Fibroblast of villous mesenchyme (primary cell): Measurements from ENCODE around the gene APBB2. TPM values are rescaled to one million over a fixed set of nuclear protein-coding genes. Genes with fewer than 3 reads are reported as not detected.
"Not testable (repeated sequence)": the region's sequence is repeated elsewhere in the genome, so short reads cannot be mapped to it uniquely, and the experiment has no call there.

Experiments used
- DNase-seq: peaks from one replicate; pipeline ENCODE4 v3.0.0-alpha.2; 2010; ENCODE audit warnings: low read depth
- H3K4me3 ChIP-seq: 2 replicates; pipeline ENCODE4 v1.5.1; 2011; ENCODE audit warnings: low read depth, mild to moderate bottlenecking, low read length
- total RNA-seq: library from RNA; depleted of rRNA; stranded (reverse); fragments of >200 nt; gene quantifications from 2 replicates; pipeline ENCODE4 v1.2.3, GENCODE V29; 2012
- TF ChIP-seq, protein P1 (sequence below): IDR thresholded peaks from 2 replicates; pipeline ENCODE4 v1.5.1; 2012; ENCODE audit warnings: low read depth, mild to moderate bottlenecking, low read length; ENCODE audit not compliant: insufficient read depth

Gene APBB2
- total RNA-seq, 1 donor = 133 TPM

- TF ChIP-seq, protein P1, sequence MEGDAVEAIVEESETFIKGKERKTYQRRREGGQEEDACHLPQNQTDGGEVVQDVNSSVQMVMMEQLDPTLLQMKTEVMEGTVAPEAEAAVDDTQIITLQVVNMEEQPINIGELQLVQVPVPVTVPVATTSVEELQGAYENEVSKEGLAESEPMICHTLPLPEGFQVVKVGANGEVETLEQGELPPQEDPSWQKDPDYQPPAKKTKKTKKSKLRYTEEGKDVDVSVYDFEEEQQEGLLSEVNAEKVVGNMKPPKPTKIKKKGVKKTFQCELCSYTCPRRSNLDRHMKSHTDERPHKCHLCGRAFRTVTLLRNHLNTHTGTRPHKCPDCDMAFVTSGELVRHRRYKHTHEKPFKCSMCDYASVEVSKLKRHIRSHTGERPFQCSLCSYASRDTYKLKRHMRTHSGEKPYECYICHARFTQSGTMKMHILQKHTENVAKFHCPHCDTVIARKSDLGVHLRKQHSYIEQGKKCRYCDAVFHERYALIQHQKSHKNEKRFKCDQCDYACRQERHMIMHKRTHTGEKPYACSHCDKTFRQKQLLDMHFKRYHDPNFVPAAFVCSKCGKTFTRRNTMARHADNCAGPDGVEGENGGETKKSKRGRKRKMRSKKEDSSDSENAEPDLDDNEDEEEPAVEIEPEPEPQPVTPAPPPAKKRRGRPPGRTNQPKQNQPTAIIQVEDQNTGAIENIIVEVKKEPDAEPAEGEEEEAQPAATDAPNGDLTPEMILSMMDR = no peak
- H3K4me3 ChIP-seq = no peak overlapping the region
- no peak for DNase-seq
Observed at GRCh38 chr4:41052287-41052686, 162.1 kb downstream of the APBB2 start.

DNA sequence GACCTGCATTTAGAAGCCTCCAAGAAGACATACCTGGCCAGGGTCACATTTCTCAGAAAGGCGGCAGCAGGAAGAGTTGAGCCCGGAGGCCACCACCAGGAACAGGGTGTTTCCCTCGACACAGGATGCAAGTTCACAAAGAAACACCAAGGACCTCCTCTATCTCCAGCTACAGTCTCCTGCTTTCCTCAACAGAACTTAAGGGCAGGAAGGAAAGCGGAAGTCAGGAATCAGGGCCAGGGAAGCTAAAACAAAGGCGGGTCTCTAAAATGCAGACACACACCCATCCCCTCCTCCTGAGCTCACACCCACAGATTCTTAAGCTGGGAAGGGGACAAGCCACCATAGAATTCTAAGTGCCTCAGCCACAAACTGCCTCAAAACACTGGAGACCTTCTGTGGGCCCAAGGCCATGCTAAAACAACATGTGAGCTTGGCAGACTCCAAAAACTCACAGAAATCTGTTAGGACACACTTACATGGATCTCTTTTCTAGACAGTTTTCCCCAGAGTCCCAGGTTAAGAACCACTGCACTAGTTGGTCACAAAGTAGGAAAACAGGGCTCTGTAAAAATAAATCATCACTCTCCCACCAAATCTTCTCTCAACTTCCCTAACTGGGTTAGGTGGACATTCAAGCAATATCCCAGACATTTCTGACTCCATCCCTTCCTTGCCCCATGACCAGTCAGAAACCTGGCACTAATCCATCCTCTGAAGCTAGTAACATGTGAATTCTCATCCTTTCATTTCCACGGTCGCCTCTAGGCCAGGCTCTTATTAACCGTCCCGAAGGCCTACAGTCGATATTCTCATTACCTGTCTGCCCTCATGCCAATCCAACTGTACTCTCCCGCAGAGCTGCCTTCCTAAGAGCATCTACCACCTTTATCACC lies 163.2 kb downstream of the APBB2 start:
- TF ChIP-seq, protein P1 = no peak
- DNase-seq = no peak
- H3K4me3 ChIP-seq = no peak overlapping the region

GRCh38 chr4:41050116-41050515 lies 164.2 kb downstream of the APBB2 start:
- peak; percentile 42 for DNase-seq
- no peak overlapping the region for H3K4me3 ChIP-seq
- TF ChIP-seq, protein P1 = no peak

DNA sequence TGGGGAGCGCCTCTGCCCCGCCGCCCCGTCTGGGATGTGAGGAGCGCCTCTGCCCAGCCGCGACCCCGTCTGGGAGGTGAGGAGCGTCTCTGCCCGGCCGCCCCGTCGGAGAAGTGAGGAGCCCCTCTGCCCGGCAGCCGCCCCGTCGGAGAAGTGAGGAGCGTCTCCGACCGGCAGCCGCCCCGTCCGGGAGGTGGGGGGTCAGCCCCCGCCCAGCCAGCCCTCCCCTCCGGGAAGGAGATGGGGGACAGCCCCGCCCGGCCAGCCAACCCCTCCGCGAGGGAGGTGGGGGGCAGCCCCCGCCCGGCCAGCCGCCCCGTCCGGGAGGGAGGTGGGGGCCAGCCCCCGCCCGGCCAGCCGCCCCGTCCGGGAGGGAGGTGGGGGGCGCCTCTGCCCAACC lies 165.2 kb downstream of the APBB2 start:
- not testable (repeated sequence) for H3K4me3 ChIP-seq, DNase-seq

- H3K4me3 ChIP-seq = no peak overlapping the region
- no peak for DNase-seq
- TF ChIP-seq, protein P1 = no peak
Observed at GRCh38 chr4:41044791-41045190, 169.6 kb downstream of the APBB2 start.

DNA sequence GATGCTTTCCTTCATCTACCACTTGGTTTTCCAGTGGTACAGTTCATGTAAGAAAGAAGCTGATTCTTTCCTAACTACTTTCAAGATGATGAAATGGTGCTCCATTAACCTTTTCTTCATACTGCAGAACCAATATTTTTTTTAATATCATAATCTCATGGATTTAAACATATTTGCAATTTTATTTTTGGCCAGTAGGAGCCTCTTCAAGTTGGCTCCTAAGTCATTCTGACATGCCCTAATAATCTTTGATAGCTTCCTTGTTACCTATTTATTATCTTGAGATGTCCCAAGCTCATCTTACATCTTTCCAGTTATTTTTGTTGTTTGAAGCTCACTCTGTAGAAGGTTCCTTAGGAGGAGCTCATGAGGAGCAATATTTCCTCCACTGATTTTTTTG lies 170.2 kb downstream of the APBB2 start:
- TF ChIP-seq, protein P1 = peak; percentile 7
- DNase-seq = no peak
- H3K4me3 ChIP-seq = no peak overlapping the region

- TF ChIP-seq, protein P1 = no peak
- no peak for DNase-seq
- no peak overlapping the region for H3K4me3 ChIP-seq
Observed at GRCh38 chr4:41043465-41043864, 170.9 kb downstream of the APBB2 start.
